ENCODE results near the gene MYO18A.
"Not testable (repeated sequence)": the region's sequence is repeated elsewhere in the genome, so short reads cannot be mapped to it uniquely, and the experiment has no call there.

The MYO18A gene

DNA sequence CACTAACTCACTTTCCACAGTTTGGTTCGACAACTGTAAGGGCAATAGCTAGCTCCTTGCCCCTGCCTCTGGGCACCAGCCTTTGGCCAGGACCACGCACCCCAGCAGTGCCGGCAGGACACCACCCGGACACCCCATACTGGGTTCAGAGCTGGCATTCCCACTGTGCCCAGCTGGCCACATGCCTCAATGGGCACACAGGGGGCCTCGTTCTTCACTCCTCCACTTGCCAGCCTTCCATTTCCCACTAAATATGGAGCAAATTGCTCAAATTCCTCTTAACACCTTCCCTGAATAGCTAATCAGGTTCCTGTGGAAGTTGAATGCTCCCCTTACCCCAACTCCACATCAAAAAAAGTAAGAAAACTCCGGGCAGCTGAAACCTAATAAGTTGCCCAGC is 84.8 kb downstream of the MYO18A start:
- no peak for DNase-seq

DNA sequence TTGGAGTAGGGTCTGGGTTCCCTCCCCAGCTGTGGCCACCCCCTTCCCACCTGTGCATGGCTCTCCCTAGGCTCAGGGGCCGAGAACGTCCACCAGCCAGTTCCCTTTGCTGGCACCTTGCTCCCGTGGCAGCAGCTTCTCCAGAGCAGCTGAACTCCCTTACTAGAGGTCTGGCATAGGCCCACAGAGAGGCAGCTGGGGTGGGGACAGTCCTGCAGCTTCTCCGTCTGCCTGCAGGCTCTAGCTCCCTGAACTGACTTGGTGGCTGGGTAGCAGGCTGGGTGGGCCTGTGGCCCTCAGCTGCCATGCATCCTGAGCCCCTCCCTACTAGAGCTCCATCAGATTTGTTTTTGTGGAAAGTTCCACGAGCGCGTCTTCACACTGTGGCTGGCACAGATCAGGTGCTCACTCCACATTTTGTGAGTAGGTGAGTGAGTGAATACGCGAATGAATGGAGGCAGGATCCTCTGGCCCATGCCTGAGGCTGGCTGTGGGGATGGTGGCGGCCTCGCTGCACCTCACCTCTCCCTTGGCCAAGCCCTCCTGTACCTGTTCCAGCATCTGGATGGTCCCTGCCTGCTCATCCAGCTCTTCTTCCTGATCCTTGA is 86.0 kb downstream of the MYO18A start:
- DNase-seq = no peak

DNA sequence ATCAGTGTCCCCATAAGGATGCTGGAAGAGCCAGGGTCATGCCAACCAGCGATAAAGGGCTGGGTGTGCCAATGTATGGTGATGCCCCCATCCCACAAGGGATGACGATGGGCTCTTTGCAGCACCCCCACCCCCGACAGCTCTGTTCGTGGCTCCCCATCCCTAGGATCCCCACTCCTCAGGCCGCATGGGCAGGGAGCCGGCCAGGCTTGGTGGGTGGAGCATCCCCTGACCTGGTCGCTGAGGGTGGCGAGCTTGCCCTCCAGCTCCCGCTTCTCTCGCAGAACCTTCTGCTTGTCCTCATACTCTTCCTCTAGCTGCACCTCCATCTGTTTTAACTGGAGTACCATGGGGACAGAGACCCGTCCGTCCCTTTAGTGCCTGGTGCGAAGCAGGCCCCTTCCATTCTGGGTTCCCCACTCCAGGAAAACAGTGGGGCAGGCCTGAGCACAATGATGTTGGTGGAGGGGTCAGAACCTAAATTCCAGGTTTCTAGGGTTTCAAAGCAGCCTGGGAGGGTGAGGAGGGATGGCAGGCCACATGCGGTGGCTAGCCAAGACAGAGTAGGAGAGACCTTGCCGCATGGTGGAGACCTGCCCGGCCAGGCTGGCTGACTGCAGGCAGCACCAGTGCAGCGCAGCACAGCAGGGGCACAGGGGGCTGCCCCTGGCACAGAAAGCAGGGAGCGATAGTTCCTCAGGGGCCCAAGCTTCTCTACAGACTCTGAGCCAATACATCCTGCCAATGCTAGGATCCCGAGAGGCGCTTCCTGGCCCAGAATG is 86.9 kb downstream of the MYO18A start:
- DNase-seq = no peak

DNA sequence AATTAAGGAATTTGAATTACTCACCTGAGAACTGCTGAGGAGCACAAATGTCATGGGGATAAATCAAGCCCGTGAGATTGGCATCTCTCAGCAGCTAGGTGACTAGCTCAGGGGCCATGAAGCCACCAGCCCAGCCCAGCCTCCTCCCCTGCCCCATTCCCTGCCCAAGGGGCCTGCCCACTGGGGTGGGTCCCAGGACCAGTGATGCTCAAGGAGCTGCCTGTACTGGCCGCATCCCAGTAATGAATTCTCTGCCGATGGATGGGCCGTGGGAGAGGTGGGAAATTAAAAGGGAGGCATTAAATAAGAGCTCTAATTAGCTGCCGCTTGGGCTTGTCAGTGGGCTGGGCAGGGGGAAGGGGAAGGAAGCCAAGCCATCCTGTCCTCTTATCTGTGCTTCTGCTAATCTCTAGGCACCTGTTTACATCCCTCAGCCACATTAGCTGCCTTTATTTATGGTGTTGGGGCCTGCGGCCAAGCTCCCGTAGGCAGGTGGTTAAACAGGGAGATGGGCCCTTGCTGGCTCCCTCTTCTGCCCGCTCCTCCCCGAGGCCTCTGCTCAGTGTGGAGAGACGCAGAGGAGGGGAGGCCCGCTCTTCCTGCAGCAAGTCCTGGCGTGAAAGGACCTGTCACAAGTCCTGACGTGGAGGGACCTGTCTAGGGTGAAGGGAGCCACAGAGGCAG is 88.5 kb downstream of the MYO18A start:
- DNase-seq = peak; percentile 88

DNA sequence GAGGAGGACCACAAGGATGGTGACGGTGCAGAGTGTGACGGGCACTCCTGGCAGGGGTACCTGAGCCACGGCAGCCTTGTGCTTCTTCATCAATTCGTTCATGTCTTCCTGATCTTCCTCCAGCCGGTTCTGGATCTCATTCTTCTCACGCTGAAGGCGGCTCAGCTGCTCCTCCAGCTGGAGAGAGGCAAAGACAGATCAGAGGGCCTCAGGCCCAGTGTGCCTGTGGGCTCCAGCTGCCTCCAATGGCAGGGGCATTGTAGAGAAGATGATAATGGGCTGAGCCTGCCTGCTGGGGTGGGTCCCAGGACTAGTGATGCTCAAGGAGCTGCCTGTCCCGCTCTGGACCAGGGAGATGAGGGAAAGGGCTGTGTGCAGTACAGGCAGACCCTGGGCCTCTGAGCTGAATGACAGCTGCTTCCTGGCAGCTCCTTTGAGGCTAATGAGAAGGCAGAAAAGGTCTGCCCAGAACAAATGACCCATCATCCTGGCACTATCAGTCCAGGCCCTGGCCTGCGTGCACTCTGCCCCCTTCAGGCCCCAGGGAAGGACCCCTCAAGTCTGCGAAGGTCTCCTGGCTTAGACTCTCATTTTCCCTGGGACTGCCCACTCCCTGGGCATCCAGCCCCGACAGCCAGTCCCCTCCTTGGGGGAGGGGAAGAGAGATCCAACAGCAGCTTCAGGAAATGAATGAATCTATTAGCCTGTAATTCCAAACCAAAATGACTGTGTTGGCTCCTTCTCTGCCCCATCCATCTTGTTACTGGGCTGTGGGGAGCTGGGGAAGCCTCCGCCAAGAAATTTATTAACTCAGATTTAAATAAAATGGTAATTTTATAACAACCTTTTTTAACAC is 89.2 kb downstream of the MYO18A start:
- DNase-seq = peak; percentile 38

DNA sequence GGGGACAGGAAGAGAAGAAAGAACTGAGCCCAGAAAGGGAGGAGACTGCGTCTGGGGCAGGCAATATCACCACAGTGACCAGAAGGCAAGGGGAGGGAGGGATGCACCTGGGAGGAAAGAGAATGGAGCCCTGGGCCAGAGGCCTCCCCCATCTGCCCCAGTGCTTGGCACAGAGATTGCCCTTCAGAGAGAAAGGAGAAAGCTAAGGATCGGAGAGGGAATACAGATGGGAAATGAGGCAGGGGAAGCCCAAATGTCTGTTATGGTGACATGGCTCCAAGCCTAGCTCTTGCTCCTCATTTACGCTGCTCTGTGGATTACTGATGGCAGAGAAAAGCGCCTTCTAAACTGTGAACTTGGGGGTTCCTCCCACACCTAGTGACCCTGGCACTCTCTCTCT is 90.1 kb downstream of the MYO18A start:
- DNase-seq = peak; percentile 18

DNA sequence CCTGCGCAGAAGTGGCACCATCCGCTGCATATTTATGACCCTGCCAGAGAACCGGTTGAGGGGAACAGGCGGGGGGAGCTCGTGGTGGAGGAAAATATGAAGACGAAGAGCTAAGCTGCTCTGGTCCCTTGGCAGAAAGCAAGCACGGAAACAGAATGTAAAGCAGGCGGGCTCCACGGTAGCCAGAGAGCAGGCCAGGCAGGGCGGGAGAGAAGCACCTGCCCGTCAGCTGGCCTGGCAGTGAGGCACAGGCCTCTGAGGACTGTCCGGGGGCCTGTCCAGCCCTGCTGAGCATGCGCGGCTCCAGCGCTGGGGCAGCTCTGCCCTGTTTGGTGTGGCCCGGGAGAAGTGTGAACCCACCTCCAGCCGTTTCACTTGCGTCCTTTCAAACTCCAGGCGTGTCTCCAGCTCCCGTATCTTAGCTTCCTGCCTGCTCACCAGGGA is 90.6 kb downstream of the MYO18A start:
- DNase-seq = no peak

DNA sequence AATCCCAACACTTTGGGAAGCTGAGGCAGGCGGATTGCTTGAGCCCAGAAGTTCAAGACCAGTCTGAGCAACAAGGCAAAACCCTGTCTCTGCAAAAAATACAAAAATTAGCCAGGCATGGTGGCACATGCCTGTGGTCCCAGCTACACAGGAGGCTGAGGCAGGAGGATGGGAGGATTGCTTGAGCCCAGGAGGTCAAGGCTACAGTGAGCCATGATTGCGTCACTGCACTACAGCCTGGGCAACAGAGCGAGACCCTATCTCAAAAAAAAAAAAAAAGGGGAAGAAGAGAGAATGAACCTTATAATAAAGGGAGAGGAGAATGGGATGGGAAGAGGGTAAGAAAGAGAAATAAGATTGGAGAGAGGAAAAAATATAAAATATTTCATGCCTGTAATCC is 91.4 kb downstream of the MYO18A start:
- not testable (repeated sequence) for DNase-seq

DNA sequence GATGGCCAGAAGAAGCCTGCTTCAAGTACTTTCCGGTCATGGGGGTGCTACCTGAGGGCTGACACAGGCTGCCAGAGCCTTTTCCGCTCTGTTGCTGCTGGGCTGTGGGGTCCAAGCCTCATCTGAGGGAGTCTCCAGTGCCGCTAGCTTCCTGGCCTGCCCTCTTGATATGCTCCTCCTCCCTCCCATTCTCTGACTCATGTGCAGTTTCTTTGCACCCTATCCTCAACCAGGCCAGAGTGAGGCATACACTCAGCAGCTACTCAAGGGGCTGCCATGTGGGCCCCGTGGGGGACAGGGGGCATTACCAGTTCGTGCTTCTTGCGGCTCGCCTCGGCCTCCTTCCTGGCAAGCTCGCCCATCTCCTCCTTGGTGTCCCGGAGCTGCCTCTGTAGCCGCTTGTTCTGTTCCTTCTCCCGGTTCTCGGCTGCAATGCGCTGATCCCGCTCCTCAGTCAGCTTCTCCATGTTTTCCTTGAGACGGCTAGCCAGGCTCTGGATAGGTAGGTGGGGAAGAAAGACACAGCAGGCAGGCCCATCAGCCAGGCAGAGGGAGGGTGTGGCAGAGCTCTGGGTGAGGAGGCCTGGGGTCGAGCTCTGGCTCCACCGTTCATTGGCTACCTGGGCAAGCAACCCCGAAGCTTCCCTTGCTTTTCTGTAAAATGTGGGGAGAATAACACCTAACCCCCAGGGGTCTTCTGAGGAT is 93.4 kb downstream of the MYO18A start:
- peak; percentile 89 for DNase-seq

DNA sequence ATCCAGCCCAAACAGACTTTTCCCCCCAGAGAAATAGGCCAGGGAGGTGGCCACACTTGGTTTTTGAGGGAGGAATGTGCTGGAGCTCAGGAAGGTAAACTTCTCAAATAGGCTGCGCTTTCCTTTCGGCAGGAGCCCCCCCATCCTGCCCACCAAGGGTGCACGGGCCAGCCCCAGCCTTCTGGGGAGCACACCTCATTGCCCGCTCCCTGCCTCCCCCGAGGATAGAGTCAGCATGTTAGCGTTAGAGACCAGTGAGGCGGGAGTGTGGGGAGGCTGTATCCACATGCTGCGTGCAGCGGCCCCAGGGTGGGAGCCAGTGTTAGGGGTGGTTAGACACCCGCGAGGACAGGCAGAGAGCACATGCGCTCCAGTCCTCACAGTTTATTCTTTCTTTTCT is 95.0 kb downstream of the MYO18A start:
- DNase-seq = peak; percentile 75

DNA sequence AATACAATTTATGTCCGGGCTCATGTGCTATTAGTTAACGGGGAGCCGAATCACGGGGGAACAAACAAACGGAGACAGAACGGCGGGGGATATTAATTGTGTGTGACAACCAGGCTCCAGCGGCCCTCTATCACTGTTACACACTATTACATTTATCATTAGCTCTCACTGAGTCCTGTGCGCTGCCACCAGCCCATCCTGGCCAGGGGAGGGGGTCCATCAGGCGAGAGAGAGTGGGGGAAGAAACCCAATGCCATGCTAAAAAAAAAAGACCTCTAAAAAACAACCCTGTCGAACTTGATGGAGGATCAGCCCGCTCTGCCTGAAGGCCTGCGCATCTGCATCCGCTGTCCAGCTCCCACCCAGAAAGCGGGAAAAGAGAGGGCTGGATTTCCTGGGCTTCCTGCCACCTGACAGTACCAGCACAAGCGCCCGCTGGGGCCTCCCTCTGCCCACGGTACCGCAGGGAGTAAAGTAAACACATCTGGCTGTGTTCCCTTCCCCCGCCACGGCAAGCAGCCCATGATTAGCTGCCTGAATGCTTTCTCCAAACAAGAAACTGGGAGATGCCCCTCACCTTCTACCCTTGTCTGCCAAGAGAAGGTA is 95.6 kb downstream of the MYO18A start:
- peak; percentile 99 for DNase-seq

DNA sequence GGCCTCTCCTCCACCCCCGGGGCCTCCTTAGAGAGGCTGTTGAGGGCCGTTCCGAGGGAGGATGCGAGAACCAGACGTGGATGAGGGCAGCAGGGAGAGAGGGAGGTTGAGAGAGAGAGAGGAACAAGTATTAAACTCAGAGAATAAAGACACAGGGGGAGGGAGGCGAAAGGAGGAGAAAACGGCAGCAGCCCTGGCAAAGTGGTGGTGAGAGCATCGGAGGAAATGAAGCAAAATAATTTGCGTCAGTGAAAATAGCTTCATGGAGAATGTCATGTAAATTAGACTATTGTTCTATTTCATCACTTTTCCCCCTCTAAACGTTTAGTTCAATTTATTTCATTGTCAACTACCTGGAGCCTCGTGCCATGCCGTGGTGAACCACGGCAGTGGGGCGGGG is 99.2 kb downstream of the MYO18A start:
- DNase-seq = no peak

DNA sequence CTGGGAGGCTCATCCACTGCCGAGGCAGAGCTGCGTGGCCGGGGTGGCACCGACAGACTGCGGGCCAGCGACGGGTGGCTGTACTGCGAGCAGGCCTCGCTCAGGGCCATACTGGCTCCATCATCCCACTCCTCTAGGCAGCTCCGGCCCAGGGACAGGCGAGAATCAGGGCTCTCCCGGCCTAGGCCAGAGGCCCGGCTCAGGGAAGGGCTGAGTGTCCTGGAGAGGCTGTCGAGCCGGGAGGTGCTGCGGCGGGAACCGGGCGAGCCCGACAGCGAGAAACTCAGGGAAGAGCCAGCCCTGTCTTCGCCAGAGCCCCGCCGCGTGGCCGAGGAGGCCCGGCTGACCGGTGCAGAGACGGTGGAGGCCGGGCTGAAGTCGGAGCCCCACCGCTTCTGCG is 99.9 kb downstream of the MYO18A start:
- DNase-seq = no peak

DNA sequence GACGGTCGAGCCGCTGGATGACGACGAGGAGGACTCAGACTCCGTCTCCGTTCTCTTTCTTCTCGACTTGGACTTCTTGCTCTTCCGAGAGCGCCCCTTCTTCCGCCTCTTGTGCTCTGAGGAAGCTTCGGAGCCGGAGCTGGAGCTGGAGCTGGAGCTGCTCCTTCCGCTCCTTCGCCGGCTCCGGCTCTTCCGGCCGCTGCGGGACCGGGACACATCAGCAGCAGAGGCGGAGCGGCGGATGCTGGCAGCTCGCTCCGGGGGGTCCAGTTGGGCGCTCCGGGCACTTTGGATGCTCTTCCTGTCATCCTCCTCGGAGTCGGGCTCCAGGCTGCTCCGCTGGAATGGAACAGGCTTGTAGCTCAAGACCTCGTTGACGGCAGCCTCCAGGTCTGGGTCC is 100.3 kb downstream of the MYO18A start:
- DNase-seq = no peak

DNA sequence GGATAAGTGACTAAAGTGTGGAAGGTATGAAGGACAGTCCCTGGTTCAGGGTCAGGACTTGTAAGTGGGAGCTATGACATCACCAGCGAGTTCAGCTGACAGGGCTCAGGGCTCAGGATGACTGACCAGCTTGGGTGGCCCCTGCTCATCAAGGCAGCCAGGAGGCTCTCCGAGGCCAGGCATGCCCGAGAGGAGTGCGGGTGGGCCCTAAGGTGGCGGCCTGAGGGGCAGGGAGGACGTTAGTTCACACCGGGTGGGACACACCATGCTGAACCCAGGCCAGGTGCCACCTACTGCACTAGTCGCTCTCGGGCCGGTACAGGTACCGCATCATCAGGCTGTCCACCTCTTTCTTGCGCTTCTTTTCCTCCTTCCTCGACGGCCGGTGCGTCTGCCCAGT is 100.8 kb downstream of the MYO18A start:
- no peak for DNase-seq

DNA sequence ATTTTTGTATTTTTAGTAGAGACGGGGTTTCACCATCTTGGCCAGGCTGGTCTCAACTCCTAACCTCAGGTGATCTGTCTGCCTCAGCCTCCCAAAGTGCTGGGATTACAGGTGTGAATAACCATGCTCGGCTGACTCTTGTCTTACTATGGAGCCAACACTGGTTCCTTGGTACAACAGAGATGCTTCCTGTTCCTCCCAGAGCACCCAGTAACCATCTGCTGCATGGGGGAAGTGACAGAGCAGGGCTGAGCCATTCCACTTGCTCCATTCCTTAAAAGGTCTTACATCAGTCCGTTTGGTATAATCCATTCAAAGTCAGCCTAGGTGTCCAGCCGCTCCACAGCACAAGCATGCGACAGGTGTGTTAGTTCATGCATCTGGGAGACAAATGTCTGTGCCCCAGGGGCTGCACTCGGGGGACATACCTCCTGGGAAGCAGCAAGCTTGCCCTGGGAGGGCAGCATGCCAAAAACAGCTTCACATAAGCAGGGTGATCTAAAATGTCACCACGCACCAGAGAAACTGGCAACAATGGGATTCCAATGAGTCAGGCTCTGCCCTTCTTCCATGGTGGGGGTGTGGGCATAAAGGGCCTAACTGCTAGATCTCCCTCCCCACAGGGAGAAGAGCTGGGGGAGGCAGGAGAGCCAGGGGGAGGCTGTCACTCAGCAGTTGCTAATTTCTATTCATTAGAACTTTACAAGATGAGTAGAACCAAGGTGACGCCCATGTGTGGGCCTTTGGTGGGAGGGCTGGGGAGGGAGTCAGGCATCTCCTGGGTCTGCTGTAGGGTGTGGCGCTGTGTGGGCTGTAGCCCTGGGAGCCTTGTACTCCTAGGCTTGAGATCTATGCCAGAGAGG is 101.8 kb downstream of the MYO18A start:
- peak; percentile 99 for DNase-seq

DNA sequence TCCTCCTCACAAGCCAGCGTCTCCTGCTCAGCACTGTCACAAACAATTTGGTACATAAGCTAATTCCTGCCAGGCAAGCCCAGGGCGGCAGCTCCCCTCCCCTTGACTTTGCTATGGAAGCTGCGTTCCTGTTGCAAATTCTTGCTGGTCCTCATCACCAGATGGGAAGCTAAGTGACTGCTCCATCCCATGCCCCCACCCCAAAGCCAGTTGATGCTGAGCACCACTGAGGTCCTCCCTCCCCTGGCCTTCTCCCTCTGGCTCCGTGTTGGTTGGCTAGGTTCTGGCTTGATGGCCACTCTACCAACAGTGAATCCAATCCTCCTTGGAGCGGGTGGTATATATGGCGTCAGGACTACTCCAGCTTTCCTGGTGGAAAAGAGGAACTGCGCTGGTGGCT is 102.9 kb downstream of the MYO18A start:
- DNase-seq = no peak

DNA sequence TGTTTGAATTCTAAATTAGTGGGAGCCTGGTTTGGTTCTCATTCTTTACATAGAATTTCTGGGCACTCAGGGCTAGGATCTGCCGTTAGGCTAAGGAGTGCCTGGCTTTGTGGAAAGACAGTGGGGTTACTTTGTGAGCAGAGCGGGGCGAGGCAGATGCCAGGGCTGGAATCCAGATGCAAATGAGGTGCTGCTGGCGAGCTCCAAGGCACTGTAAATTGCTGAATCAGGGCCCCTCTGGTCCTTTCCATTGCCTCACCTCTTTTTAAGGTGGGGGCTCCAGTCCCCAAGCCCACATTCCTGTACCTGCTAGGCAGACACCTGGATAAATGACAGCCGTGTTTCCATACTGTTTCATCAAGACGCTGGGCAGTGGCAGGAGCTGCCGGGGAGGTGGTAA is 103.5 kb downstream of the MYO18A start:
- no peak for DNase-seq

DNA sequence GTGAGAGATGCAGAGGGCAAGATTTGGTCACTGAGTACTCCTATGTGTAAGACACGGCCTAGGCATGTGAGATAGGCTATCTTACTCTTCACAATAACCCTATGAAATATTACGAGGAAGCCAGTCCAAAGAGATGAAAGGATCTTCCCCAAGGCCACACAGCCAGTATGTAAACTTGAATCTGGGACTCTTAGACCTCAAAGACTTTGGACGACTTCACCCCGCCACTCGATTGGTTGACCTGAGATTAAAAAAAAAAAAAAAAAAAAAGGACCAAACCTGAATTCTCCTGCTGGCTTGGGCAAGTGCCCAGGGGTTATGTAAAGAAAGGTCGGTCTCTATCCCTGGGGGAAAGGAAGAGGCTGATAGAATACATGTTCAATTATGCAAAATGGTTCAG is 104.1 kb downstream of the MYO18A start:
- no peak for DNase-seq

DNA sequence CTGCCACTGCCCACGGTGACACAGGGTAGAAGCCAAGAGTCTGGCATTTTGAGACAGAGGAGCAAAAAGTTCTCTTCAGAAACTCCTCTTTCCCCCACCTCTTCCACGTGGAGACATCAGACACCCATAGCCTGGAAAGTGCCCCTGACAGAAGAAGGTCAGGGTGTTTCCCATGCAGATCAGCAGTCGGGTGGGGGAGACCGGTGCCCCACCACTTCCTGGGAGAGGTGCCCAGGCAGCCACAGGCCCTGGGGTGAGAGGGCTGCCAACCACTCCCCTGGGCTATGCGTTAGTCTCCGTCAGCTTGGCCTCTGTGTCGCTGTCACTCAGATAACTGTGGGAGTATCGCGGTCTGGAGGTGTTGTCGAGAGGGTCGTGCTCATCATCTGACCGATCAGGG is 105.7 kb downstream of the MYO18A start:
- DNase-seq = no peak

DNA sequence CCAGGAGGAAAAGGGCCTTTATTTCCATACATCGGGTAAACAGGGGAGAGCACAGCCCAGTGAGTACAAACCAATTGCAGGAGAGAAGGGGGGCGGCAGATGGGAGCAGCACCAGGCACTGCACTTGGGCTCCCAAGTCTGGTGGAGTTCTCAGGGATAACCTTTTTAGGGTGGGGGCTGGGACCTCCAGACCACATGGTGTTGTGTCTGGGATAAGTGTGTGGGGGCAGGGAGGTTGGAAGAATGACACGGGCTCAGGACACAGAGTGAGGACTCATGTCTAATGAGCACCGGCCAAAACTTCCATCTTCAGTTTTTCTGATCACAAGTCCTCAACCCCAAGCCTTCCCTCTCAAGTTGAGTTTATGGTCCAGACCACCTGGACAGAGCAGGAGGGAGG is 106.7 kb downstream of the MYO18A start:
- DNase-seq = no peak
